ENCODE results near the gene SLIT3. TPM values are rescaled to one million over a fixed set of nuclear protein-coding genes. Genes with fewer than 3 reads are reported as not detected.

The SLIT3 gene
- polyA plus RNA-seq, 4 donors, result 44.8 to 57.0 (median 49.6) TPM

DNA sequence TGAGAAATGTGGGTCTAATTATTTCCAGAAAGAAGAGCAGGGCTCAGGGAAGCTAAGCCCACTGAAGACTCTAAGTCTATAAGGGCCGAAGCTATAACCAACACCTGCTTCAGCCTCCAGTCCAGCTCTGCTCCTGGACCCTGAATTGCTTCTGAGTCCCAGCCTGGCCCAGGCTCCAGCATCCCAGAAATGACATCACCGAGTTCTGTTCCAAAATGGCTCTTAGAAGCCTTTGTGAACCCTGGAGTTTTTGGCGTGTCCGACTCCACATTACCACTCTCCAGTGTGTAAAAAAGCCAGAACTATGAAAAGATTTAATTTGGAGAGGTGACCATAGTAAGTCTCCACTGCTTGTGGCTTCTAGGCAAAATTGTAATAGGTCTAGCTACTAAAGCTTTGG is 289.9 kb downstream of the SLIT3 start:
- DNase-seq (ENCODE audit: low read depth in 4 of 4, low spot score in 2 of 4), result no peak

DNA sequence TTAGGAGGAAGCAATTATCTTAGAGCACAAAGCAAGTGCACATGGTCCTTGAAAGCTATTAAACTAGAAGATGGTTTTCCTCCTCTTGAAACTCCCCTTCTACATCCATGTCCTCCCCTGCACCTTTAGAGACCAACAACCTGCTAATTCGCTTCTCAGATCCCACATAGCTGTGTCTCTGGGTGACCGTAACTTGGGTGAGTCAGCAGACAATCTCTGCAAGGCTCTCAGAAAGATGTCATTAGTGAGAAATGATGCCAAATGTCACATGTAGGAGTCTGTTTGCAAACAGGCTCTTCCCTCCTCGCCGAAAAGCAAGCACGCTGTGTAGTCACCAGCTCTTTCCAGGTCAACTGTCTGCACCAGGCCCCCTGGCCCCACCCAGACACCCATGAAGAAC is 291.8 kb downstream of the SLIT3 start:
- DNase-seq (ENCODE audit: low read depth in 4 of 4, low spot score in 2 of 4), result no peak

DNA sequence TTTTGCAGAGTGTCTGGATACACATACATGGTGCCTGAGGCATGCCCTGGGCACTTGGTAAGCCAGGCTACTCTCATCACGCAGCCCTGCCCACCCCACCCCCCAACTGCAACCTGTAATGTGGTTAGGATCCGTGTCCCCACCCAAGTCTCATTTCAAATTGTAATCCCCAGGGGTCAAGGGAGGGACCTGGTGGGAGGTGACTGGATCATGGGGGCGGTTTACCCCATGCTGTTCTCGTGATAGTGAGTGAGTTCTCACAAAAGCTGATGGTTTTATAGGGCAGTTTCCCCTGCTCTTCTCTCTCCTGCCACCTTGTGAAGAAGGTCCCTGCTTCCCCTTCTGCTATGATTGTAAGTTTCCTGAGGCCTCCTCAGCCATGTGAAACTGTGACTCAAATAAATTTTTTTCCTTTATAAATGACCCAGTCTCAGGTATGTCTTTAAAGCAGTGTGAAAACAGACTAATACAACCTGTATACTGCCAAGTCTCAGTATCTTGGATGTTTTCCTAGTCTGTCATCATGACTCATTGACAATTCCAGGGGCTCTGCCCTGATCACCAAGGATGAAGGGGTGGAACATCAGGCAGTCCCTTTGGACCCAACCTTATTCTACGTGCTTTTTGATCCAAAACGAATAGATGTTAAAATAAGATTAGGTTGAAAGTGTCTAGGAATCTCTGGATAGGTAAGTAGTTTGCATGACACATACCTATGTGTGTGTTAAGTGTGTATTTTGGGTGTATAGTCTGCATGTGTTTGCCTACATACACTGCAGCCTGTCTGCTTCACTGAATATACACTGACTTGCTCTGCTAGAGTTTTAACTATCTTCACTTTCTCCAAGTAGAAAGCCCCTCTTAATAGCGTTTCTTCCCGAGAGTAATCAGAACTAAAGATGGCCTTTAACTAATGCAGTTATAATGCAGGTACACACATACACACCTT is 293.8 kb downstream of the SLIT3 start:
- no peak for DNase-seq (ENCODE audit: low read depth in 4 of 4, low spot score in 2 of 4)

DNA sequence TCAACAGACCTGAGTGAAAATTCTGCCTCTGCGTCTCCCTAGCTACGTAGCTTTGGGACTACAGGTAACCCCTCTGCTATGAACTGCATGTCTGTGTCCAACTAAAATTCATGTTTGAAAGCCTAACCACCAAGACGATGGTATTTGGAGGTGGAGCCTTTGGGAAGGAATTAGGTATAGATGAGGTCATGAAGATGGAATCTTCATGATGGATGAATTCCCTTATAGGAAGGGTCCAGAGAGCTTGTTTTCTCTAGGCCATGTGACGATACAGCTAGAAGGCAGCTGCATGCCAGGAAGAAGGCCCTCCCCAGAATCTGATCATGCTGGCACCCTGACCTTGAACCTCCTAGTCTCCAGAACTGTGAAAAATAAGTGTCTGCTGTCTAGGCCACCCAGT is 296.4 kb downstream of the SLIT3 start:
- DNase-seq (ENCODE audit: low read depth in 4 of 4, low spot score in 2 of 4), result no peak

DNA sequence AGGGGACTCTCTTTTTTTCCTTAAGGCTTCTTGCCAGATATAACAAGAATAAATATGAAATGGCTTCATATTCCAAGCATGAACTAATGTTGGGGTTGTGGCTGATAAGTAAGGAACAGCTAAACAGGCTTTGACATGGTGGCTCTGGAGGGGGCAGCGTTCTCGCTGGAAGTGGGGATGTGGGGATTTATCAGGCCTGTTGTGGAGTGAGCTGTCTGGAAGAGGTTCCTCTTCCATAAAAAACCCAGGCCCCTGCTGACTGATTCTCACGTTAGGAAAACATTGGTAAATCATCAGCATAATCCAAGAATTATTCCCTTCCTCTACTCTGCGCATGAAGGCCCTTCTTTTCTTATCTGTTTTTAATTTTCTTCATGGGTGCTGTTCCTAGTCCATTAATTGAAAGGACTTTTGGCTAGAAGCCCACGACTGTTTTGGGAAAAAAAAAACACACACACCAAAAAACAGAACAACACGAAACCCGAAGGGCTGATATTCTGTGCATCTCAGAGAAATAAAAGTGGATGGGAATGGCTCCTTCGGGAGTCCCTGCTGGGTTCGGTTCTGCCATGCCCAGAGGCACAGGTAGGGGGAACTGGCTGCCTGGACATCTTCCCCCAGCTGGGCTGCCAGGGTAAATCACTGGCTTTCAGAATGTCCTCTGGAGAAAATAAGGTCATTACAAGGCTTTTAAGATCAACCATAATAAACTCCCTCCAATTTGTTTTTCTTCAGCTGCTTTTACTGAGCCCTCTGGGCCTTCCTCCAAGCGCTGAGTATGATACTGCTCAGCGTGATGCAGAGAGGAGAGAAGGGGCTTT is 297.0 kb downstream of the SLIT3 start:
- no peak for DNase-seq (ENCODE audit: low read depth in 4 of 4, low spot score in 2 of 4)

DNA sequence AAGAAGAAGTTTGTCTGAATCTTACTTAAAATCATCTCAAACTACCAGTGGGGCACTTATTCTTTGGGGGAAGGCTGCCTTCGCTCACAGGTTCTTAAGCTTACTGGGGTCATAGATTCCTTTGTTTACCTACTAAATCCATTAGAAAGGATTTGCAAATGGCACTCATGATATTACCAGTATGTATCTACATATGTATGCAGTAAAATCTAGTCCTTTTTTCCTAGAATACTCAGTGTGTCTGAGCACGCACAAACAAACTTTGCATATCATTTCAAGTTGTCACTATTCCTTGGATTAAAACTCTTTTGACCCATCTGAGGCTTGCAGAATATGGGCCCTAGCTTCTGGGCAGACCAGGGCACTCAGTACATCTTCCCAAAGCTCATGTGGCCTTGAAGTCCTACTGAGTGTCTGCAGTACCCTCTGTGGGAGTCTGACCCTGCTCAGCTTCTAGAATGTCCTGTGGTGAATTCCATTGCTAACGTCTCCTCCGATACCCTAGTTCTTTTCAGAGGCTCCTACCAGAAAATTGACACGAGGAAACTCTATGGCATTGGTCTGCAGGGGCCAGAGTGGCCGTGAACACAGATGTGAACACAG is 297.9 kb downstream of the SLIT3 start:
- DNase-seq (ENCODE audit: low read depth in 4 of 4, low spot score in 2 of 4), result no peak

DNA sequence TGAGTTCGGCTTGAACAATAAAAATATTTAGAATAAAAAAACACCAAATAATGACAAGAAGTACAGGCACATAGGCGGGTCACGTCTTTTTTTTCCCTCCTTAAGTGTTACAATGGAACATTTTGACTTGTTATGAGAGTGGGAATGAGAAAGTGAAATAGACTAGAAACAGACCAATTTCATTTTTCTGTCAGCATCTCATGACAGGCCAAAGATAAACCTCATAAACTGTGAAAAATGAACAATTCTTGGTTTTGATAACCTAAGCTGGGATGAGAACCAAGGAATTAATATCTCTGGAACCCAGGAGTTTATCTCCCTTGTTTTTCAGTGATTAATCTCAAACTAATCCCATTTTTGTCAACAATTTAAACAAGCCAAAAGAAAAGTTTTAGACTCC is 299.5 kb downstream of the SLIT3 start:
- no peak for DNase-seq (ENCODE audit: low read depth in 4 of 4, low spot score in 2 of 4)

DNA sequence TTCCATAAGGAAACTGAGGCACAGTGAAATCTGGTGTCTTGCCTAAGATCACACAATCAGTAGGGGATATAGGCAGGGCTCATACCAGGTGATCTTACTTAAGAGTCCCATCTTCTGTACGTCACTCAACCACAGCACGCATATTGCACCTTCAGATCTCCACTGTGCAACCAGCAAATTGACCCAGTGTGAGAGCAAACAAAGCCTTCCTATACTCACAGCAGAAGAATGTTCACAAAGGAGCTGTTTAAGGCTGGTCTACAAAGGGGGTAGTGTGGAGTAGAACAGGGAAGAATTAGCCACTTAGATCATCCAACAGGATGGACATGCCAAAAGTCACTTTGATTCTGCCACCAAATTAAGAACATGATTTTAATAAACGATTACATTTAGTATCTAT is 305.9 kb downstream of the SLIT3 start:
- DNase-seq (ENCODE audit: low read depth in 4 of 4, low spot score in 2 of 4), result no peak

DNA sequence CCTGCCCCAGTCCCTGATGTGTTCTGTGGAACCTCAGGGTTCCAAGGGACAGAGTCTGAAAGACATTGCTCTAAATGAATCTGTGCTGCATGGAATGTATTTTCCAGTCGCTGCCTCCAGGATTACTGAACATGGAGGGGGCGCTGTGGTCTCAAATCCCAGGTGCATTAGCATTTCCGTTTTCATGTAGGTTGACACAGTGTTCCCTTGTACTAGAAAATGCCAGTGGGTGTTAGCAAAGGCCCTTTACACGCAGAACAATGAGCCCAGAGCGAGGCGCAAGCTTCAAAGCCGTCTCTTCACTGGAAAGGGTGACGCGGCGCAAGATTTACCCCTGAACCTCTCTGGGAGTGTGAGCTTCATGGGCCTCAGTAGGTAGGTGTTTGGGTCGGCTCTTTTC is 308.3 kb downstream of the SLIT3 start:
- DNase-seq (ENCODE audit: low read depth in 4 of 4, low spot score in 2 of 4), result no peak

DNA sequence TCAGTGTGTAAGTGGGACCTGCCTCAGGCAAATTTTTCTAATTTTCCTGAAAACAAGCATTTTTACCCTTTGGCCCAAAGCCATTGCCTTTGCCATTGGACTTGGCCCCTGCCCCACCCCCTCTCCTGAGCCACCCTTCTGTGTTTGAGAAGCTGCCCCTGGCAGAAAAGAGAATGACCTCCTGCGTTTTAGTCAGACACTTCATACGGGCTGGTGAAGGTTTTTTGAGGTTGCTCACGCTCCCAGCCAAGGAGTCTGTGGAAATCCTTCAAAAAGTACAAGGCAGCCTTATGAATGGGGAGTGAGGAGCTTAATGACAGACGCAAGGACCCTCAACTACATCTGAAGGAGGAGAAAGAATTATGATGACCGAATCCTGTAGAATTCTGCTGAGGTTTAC is 308.9 kb downstream of the SLIT3 start:
- DNase-seq (ENCODE audit: low read depth in 4 of 4, low spot score in 2 of 4), result no peak

DNA sequence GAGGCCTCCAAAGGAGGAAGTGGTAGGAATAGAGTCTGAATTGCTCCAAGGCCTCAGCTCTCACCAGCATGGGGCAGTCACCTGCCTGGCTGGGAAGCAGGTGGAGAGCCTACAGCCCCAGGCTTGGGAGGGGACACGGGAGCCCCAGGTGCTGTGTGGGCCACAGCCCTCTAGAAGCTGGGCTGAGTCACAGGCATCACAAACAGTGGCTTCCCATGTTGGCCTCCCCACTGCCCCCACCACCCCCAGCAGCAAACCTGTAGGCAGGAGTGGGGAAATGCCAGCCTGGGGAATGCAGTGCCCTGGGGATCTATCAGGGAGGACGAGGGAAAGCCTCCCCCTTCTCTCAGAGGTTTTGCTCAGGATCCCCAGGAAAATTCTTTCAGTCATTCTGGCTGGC is 309.6 kb downstream of the SLIT3 start:
- DNase-seq (ENCODE audit: low read depth in 4 of 4, low spot score in 2 of 4), result no peak

DNA sequence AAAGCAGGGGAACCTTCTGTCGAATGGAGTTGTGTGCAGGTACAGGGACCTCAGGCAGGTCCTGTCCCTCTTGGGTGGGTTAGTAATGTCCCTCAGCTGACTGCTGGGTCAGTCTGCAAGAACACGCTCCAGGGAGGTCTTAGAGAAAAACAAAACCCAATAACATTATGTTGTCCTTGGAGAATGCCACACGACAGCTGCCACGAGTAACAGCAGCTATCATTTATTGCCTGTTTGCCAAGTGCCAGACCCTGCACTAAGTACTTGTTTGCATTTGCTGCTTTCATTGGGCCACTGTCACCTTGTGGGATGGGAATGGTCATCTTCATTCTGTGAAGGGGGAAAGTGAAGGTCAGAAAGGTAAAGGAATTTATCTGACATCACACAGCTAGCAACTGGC is 310.3 kb downstream of the SLIT3 start:
- no peak for DNase-seq (ENCODE audit: low read depth in 4 of 4, low spot score in 2 of 4)

DNA sequence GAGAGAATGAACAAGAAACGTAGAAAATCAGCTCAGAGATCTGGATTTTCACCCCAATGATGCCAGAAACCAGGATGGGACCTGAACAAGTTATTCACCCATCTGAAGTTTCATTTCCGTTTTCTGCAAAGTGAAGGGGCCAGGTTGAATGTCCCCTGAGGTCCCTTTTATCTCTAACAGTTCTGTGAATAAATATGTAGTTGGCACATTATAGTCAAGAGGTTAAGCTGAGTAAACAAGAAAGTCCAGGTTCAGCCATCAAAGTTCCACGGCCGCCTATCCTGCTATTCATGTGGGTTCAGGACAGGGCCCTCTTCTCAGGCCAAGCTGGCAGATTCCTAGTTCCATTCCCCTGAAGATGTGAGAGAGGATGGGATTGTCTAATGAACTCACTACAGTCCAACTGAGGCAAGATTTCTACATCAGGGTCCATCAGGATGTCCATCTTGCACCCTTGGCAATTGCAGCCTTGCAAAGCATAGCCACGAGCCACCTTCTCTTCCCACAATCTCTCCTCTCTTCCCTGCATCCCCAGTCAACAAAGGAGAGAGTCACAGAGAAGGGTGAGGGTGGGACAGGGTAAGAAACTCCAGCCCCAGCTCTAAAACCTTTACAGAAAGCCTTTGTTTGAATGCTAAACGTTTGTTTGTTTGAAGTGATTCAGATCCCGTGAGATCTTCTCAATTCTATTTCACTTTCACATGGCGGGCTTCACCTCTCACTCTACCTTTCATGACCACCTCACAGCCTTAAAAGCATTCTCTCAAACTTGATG is 311.0 kb downstream of the SLIT3 start:
- no peak for DNase-seq (ENCODE audit: low read depth in 4 of 4, low spot score in 2 of 4)

DNA sequence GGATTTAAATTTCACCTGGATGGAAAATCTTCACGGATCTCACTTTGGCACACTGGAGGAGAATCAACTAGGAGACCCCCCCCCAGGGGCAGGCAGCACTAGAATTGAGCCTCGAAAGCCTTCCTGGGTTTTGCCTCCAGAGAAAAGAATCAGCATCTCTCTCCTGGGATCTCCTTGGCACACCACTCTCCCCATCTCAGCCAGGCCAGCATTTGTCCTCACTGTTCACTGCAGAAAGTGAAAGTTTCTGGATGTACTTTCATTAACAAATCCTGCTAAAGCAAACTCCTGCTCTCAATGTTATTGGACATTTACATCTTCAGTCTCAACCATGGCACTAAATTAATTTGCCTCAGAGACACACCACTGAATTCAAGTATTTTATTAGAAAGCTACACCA is 312.2 kb downstream of the SLIT3 start:
- DNase-seq (ENCODE audit: low read depth in 4 of 4, low spot score in 2 of 4), result no peak

DNA sequence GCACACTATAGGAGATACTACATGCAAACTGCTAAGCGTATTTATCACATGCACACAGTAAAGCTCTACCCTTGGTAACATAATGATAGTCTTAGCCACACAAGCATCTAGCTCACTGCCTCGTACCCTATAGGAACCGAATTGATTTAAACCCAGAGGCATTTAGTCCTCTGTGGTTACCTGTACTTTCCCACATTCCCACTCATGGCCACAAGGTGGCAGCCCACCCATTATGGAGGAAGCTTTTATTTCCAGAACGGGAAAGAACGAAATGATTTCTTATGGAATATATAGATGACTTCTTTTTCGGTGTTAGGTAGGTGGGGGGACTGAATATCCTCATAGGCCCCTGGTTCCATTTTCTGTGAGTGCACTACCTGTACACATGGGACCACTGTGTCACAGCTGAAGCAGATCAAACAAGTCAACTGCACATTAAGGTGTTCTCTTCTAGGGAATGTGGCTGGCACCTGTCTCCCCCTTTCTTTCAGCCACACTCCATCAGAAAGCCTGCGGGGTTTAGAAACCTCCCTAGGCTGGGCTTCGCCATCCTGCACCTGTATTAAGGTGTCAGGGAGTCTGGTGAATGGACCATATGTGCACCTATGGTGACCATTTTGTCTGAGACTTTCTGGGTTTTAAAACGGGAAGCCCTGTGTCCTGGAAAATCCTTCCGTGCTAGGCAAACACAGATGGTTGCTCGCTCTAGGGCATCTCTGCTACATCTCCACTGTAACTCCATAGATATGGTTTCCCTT is 313.2 kb downstream of the SLIT3 start:
- DNase-seq (ENCODE audit: low read depth in 4 of 4, low spot score in 2 of 4), result peak in 2 of 4 donors; percentile 42 to 70

DNA sequence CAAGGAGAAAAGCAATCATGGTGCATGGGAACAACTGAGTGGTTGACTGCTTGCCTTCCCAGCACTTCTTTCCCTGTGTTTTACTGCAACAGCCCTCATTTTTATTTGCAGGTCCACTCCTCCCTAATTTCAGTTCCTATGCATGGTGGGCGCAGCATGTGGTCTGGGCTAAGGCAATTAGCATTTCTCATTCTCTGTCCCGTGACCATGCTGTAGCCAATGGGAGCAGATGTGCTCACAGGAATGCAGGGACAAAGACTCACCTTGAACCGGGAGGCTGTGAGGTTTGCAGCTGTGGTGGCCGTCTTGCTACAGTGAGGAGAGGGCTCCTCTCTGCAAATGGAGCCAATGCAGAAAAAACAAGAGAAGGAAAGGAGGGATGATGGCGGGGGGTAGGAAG is 315.5 kb downstream of the SLIT3 start:
- no peak for DNase-seq (ENCODE audit: low read depth in 4 of 4, low spot score in 2 of 4)

DNA sequence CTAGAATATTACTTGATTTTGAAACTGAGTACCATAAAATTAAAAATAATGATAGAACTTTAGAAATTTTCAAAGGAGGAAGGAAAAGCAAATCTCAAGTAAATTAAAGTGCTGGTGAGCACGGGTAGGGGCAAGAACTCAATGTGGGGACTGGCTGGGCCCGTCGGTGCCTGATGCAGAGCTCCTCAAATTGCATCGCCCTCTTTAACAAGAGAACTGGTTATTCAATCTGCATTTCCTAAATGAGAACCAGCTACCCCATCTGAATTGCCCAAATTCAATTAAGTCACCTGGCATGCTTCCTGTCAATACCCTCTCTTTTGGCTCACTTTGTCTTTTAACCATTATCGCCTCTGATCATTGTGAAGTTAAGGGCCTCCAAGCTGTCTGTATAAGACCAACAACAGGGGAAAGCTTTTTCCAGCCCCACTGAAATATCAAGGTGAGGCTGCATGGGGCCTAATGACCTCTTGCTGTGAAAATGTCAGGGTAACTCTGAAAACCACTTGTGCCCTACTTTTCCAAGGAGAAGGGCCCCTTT is 316.7 kb downstream of the SLIT3 start:
- DNase-seq (ENCODE audit: low read depth in 4 of 4, low spot score in 2 of 4), result no peak

DNA sequence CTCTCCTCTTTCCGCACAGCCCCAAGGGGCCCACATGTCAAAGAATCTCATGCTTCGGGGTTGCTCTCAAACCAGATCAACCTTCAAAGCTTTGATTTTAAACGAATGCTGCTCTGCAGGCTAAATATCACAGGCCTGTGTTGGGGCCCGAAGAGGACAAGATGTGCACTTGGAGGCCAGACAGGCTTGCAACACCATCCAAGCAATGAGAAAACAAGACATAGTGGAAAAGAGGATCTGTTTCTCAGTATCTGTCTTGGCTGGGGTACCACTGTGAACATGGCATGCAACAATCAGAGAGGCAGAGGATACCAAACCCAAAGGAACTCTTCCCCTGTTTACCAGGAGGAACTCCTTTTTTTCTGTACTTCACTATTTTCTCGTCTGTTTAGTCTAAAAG is 321.8 kb downstream of the SLIT3 start:
- DNase-seq (ENCODE audit: low read depth in 4 of 4, low spot score in 2 of 4), result no peak

DNA sequence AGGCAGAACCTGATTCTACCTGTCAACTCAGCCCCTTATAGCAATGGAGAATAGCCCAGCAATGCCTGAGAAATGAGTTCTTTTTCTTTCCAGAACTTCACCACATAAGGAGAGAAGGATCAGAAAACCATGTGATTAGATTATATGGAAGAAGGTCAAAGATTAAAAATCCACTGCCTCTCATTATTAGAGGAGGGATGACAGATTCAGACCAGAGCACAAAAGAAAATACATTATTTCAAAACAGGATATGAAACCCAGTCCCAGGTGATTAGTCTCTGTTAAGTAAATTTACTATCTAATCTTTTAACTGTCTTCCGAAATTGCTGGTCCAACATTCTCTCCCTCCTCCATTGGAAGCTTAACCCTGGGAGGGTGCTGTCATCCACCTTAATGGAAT is 322.4 kb downstream of the SLIT3 start:
- no peak for DNase-seq (ENCODE audit: low read depth in 4 of 4, low spot score in 2 of 4)

DNA sequence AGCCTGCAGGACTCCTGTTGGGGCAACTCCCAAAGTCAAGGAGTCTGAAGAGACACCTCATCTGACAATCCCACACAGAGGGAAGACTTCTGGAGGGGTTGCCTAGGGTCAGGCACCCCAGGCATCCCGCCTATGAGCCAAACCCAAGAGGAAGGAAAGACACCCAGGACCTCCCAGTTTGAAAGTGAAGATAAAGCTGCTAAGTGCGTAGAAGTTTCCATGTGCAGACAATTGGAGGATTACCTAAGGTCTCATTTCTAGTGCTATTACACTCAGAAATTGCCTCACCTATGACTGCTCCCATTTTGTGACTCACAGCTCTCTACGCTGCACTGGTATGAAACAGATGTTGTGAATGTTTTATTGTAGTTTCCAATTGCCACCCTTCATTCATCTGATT is 322.9 kb downstream of the SLIT3 start:
- no peak for DNase-seq (ENCODE audit: low read depth in 4 of 4, low spot score in 2 of 4)
